Fibroblast of skin of back (primary cell): ENCODE measurements around the gene FOS.

Source experiments
- DNase-seq: peaks from one replicate; pipeline ENCODE4 v3.0.0-alpha.2; 2013

FOS gene

DNA sequence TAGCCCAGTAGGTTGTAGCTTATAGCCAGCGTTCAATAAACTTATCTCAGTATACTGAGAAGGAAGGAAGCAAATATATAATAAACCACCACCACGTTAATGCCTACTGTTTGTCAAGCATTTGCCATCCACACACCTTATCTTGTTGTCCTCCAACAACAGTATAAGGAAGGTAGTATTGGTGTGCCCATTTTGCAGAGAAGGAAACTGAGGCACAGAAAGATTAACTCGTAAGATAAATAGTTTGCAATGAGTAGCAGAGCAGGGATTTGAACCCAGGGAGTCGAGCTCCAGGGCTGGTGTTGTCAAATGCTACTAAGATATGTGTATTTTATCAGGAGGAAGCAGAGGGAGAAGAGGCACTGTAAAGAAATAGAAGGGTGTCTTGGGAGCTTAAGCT lies 27.8 kb upstream of the FOS start:
- DNase-seq, result no peak

DNA sequence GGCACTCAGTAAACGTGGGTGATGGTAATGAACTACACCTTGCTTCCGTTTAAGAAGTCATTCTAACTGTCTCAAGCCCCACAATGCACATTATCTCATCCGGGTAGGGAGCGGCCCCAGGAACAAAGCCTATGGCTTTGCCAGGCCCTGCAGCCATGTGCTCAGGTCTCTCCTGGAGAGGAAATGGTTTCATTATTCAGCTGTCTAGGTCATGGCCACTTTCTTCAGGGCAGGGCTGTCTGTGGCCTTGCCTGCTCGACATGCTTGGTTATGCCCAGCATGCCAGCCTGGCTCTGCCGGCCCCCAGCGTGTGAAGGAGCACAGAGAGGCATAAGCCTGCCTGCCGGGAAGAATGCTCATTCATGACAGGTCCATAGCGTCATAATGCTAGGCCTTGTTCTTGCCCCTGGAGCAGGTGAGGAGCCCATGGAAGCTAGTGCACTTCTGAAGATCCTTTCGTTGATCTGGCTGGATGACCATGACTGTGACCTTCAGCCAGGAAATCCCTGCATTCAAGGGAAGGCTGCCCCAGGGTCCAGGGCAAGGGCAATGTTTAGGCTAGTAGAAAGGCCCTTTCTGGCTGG lies 26.3 kb upstream of the FOS start:
- DNase-seq, result no peak

DNA sequence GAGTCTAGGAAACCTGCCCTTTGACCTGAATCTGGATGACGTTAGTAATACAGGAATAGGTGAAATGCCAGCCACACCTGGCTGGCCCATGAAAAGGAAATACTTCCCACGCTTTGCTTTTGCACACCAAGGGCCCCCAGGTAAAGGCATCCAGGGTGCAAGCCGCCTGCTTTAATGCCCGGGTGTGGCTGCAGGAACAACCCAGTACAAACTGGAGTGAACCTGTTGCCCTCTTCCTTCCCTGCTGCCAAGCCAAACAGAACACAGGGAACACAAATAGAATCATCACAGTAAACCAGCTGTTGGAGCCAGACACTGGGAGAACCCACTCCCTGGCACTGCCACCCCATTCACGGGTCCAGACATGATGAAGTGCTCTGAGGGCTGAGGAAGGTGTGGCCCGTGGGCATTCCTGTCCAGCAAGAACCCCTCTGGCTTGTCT lies 24.2 kb upstream of the FOS start:
- DNase-seq, result no peak

DNA sequence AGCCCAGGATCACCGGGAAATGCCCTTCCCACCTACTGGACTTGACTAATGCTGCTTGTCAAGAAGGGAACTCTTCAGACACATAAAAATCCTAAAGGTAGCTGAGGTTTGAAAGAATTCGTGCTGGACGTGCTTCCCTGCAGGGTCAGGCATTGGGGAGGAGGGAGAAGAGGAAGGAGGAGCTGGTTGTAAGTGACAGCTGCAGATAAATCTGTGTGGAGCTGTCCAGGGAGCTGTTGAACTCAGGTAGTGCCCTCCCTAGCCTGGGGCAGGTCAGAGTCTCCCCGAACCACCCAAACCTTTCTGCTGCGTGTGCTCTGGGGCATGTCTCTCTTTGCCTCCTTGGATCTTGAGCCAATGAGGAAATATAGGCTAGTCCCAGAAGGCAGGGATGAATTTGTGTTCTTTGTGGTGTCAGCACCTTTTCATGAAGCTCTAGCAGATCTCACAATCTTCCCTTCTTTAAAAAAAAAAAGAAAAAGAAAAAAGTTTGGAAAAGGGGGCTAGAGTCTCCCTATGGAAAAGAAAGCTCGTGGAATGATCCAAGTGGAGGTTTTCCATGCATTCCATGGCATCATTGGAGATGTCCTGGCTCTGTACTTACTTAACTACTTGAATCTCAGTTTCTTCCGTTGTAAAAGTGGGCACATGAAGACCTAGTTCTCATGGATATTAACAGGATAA lies 23.6 kb upstream of the FOS start:
- no peak for DNase-seq

DNA sequence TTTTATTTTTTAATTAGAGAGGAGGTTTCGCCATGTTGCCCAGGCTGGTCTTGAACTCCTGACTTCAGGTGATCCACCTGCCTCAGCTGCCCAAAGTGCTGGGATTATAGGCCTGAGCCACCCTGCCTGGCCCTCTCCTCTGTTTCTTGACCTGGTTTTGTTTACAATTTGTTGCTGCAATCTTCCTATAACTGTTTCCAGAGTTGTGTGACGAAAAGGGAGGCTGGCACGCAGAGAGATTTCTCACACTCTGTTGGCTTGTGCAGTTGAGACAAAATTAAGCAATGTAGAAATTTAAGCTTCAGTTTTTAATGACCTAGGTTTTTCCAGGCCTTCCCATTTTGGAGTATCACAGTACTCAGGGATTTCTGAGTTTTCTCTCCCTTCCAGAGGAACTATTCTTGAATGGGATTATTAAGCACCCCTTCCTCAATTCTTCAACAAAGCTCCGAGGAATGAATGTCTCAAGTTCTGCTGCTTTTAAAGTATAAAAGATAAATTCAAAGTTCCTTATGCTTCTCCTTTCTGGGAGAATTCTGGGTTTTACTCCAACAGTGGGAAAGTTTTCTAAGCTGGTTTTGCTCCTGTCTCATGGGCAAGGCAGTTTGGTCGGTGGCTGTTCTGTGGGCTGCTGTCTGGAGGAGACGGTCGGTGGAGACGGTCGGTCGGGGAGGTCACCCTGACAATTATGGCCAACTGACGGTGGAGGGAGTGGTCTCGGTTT lies 20.4 kb upstream of the FOS start:
- DNase-seq, result no peak

DNA sequence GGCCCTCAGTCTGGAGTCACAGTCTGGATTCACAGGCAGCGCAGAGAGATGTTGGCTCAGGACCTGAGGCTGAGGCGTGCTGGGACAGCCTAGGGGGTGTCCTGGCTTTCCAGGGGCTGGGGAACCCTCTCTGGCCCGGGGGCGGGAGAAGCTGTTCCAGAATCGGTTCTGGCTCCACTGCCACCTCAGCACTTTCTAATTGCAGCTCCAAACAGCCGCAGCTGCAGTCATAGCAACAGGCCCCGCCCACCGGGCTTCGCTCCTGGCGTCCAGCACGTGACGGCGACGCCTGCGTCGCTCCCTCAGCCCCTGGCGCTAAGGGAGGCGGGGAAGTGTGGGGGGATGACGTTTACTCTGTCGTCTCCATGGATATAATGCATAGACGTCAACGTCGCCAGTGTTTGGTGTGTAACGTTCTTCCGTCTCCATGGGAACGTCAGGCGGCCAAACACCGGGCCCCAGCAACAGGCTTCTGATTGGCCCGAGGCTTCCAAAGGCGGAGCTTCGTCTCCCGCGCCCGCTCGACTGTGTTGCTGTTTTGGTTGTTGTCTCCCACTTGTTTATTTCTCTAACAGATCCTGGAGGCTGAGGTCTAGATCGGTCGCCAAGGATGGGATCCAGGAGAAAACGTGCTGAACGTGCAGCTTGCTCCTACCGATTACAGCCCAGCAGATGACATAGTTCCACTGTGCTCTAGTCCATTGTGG lies 19.7 kb upstream of the FOS start:
- peak; percentile 99 for DNase-seq

DNA sequence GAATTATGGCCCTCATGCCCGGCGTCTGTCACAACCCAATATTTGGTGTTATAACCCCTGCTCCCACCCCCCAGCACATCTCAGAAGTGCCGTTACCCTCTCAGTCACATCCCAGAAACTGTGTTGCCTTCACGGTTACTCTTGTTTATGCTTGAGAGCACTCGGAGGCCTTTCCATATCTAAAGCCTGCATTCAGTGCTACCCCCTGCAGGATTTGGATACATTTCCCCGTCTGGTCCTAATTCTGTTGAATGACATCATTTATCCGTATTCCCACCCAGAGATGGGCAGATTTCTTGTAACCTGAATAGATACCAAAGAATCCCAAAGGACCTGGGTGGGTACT lies 19.1 kb upstream of the FOS start:
- DNase-seq, result peak; percentile 72

DNA sequence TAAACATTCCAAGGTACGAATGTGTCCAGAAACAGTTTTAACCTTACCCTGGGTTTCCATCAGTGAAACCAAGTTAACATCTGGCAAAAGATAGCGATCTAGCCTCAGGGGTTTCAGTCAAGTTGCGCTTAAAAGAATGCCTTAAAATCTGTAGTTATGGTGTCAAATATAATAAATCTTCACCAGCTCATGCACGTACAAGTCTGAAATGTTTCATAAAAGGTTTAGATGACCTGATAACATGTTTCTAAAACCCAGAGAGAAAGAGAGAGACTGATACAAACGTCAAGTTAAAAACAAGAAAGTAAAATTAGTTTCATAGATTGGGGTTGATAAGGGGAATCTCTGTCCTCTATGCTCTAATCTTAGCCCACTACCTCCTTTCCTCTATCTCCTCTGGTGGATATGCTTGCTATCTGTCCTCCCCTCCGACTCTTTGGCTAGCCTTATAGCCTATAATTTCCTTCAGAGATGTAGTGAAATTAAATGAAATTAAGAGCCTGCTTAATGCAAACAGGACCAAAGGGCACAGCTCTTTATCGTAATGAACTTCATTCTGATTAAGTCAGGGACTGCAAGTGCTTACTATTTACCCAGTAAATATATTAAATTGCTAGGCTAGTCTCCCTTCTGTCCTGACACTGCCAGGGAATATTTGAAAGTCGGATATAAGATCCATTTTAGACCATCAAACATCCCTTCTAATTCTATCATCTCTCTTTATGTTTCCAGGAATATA lies 18.4 kb upstream of the FOS start:
- no peak for DNase-seq

DNA sequence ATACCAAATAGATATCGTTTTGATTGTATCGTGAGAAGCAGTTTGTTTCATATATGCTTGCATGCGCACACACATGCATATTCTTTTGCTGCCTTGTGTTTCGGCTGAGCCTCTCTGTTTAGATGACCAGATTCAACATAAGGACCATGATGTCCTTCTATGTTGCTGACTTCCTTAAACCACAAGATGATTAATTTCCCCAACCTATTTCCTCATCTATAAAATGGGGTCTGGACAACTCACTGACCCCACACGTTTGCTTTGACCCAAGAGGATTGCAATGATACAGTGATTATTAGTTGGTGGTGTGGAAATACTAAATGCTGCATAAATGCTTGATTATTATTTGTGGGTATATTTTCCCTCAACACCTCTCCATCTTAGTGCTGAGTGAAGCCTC lies 16.8 kb upstream of the FOS start:
- no peak for DNase-seq

DNA sequence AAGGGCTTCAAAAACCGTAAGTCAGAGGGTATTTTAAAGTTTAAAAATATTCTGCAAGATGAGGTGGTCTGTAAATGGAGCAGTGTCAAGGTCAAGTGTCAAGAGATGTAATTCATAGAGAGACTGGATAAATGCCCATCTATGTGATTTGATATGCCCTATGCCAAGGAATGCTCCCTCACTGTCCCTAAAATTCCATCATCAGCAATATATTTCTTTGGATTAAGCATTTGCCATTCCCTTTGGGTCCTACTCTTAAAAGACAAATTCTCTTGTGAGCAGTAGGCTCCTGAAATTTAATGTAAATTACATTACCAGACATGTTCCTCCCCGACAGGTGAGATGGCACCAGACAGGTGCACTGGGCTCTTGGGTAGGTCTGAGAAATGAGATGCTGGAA lies 16.0 kb upstream of the FOS start:
- no peak for DNase-seq

DNA sequence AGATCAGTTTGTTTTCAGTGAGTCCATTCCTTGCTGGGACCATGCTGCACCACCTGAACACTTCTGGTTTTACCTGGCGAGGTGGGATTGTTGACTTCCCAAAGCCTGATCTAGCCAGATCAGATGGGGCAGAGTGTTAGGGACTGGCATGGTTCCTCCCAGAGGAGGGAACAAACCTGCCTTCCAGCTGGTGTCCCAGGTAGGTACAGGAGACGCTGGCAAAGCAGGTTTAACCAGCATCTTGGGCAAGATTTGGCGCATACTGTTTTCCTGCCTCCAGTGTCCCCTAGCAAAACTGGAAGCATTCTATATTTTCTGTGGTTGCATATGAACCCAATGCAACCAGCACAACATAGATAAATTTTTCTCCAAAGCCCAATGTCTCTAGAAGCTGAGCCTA lies 14.6 kb upstream of the FOS start:
- no peak for DNase-seq

DNA sequence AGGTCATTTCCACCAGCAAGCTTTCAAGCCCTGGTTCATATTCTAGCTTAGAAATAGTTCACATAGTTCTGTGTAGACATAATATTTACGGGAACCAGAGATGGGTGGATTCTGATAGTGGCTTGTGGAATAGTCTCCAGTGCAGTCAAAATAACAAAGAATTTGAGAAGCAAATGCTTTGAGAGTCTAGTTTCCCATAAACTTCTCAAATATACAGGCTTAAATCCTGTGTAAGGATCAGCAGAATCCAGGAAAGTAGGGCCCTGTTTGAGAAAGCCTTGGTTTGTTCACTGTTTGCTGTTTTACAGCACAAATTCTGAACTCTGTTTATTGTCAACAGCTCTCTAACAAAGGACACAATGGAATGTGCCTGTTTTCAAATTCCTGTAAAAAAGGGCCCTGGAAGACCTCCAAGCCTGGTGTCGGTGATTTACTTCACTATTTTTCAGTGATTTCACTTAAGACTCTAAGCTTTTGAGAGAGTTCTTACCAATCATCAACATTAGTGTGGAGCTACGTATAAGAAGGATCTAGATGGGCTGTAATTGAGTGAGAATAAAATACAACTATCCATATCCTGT lies 11.4 kb upstream of the FOS start:
- peak; percentile 87 for DNase-seq

DNA sequence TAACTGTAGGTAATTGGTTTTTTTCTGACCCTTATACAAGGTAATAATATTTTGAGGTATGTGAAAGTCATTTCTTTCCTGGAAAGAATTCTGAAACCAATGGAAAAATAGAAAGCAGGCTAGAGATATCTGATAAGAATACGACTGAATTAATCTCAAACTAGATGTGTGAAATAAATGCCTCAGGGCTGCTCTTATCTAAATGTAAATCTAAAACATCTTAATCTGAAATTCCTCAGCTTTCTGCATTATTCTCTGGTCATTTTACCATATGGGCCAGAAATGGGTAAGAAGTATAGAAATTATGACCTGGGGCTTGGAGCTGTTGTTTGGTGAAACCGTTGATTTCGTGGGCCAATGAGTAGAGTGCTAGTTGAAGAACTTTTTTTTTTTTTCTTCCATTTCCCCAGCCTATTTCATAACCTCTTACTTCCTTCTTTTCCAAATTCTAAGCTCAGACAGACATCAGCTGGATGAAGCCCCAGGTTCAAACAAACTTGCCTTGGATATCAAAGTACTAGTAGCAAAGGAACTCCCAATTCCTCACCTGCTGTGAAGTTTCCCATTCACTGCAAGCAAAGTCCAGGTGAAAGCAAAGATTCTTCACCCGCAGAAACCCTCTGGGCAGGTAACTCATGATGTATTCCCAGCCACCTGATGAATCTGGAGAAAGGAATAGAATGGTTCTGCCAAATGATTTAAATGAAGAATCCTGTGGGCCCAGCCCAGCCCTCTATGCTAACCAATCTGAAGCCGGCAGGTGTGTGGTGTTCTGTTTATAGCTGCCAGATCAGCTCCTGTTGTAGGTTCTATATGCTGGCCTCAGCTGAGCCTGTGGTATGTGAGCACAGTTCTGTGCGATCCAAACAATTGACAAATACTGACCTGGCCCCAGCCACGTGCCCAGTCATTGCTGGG lies 9.7 kb upstream of the FOS start:
- DNase-seq, result no peak

DNA sequence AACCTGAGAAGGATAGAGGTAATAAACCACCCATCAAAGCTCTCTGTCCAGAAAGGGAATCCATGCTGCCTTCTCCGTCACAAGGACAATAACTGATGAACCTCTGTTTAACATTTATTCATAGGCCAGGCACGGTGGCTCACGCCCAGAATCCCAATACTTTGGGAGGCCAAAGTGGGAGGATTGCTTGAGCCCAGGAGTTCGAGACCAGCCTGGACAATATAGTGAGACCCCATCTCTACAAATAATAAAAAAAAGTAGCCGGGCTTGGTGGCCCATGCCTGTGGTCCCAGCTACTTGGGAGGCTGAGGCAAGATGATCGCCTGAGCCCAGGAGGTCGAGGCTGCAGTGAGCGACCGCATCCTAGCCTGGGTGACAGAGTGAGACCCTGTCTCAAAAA lies 7.1 kb upstream of the FOS start:
- DNase-seq, result no peak

DNA sequence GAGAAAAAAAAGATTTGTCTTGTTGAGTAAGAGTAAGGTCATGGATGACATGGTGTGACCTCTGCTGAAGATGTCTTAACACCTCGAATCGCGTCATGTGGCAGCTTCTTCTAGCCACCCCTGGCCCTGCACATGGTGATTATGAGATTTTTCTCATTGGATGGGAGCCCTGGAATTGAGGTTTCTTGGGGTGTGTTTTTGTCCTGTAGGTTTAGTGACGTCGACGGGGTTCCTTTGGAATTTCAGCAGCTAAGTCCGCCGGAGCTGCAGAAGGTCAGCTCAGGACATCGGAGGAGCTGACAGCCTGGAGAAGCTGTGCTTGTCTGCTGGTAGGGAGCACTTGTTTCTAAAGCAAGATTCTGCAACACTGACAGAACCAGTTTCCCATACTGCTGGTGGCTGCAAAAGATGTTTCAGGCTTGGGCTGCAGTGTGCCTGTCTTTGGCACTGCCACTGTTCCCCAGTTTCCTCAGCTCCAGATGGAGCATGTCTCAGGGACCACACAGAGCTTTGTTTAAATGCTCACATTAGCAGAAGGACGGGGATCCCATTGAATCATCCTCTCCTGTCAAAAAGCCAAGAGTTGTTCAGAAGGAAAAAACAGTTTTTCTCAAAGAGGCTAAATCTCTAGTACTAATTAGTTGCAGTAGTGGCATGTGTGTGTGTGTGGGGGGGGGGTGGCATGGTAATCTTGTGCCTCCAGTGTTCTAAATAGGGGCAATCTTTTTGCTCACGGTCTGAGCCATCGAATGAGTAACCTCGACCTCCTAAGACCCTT lies 5.2 kb upstream of the FOS start:
- peak; percentile 60 for DNase-seq

DNA sequence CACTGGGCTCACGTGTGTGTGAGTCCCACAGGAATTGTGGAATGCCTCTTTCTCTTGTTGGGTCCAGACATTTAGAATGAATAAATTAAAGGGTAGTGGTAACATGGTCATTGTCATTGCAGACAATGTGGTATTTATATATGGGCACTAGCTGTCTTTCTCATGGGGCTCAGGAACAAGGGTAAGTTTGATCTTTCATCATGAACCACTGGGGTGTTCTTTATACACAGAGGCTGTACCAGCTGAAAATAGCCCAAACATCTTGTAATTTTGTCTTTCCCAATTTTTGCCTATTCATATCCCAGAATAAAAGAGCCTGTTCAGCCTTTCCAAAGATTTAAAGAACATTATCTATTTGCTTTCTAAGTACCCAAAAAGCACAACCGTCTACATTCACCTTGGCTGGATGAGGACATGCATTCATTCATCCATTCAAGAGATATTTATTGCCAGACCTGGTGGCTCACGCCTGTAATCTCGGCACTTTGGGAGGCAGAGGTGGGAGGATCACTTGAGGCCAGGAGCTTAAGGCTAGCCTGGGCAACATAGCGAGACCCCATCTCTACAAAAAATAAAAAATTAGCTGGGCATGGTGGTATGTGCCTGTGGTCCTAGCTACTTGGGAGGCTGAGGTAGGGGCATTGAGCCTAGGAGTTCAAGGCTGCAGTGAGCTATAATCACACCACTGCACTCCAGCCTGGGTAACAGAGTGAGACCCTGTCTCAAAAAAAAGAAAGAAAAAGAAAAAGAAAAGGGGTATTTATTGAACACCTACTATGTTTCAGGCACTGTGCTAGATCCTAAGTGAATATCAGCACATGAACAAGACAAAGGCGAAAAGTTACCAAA lies 4.4 kb upstream of the FOS start:
- DNase-seq, result peak; percentile 64

DNA sequence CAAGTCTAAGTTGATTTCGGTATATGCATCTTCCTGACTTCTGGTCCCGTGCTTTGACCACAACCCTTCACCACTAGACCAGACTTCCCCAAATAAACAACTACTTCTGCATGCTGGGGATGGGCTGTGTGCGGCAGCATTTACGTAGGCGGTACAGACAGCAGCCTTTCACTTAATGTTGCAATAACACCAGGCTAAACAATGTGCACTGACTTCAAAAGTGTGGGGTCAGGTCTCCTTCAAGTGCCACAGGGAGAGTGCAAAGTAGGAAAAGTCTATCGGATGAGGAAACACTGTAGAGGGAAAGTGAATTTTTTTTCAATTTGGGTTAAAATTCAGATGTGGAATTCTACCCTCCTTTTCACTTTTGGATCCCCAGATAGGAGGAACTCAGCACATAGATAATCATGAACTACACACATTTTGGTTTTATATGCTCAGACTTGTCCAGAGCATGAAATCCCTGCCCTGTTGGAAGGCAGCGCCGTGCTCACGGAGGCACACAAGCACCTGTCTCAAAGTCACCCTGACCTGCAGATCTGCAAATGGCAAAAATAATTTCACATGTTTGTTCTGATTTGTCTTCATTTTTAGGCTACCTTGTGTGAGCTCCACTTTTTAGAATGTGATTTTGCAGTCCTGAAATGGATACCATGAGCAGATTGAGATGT lies 3.6 kb upstream of the FOS start:
- DNase-seq, result no peak

DNA sequence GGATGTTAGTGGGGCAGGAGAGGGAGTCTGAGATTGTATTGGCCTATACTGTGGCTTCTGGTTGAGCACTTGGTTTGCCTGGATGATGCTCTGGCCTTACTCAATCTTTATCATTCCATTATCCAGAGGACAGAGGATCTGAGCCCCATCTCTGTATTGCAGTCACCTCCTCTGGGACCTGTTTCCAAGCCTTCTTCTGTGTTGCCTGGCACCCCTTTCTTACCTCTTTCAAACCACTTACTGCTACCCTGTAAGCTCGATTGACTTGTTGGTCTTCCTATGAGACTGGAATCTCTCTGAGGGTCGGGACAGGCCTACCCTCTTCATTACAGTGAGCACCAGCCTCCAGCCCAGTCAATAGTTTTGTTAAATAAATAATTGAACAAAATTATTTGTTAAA lies 3.0 kb upstream of the FOS start:
- DNase-seq, result no peak
